Gastroesophageal sphincter (tissue), 3 donors: ENCODE data around the gene SLC35C1.

Source experiments
- CTCF ChIP-seq, 4 experiments: fragments of 200-600 bp in 2 of 4; fragments of 450-650 bp in 2 of 4; sonication (generic) in 1 of 4; IDR thresholded peaks; one replicate each; pipeline ENCODE4 v1.5.1; 2017 to 2019; ENCODE audit warnings: antibody characterized with exemption in 4 of 4, mild to moderate bottlenecking in 2 of 4, moderate library complexity in 2 of 4
- POLR2A ChIP-seq, 2 donors: fragments of 450-650 bp; IDR thresholded peaks; one replicate each; pipeline ENCODE4 v1.6.1; 2017; ENCODE audit warnings: antibody characterized with exemption in 2 of 2, mild to moderate bottlenecking in 2 of 2, moderate library complexity in 1 of 2

GRCh38 chr11:45811571-45812290 lies 6.8 kb downstream of the SLC35C1 start:
- TF ChIP-seq CTCF (IDR thresholded peaks at IDR 0.05) (no peak), POLR2A (IDR thresholded peaks at IDR 0.05) (no peak)
